H1 (cell line): Measurements from ENCODE around the gene PHF1. TPM values are rescaled to one million over a fixed set of nuclear protein-coding genes. Genes with fewer than 3 reads are reported as not detected.

Experiments
- EGR1 ChIP-seq: IDR thresholded peaks from 2 replicates; pipeline ENCODE4 v1.6.1; 2011; ENCODE audit warnings: low read depth, low read length, borderline replicate concordance
- HDAC6 ChIP-seq: IDR thresholded peaks from one replicate; pipeline ENCODE4 v1.7.1; 2012; ENCODE audit warnings: low read depth, mild to moderate bottlenecking, inconsistent platforms, low read length, moderate library complexity
- KDM1A ChIP-seq: fragments of 200-600, 300-600 bp; sonication (generic); IDR thresholded peaks from 2 replicates; pipeline ENCODE4 v1.7.1; 2016; ENCODE audit warnings: mild to moderate bottlenecking, low read length, borderline replicate concordance
- SIRT6 ChIP-seq: IDR thresholded peaks from one replicate; pipeline ENCODE4 v1.7.1; 2012; ENCODE audit warnings: low read length, inconsistent platforms
- TBP ChIP-seq: IDR thresholded peaks from 2 replicates; pipeline ENCODE4 v1.6.1; 2011; ENCODE audit warnings: low read depth, low read length, improper control_type of control experiment
- polyA plus RNA-seq, 7 experiments: library from polyadenylated mRNA; depleted of rRNA in 3 of 7; stranded (reverse) in 5 of 7; unstranded in 2 of 7; fragments of >200 nt in 5 of 7; fragments of 200-250 nt in 2 of 7; gene quantifications; 1 replicate in 5 of 7; 2 replicates in 1 of 7; 4 replicates in 1 of 7; pipeline versions ENCODE4 v1.2.1 to v1.2.3, GENCODE V29; 2011 to 2013; ENCODE audit warnings: missing spikeins in 2 of 7, mixed read lengths in 2 of 7
- total RNA-seq: library from RNA; stranded (reverse); fragmentation: NEBNext Ultra II Directional; extraction: Animal tissue kit (Norgen Biotek cat#: 25700); gene quantifications from 2 replicates; pipeline ENCODE4 v1.2.1, GENCODE V29; 2021

PHF1 gene
- total and polyA plus RNA-seq, 2 of the 8 experiments (the other 6 are each of a cell fraction or from before 2014, with no cell fraction given), result 47.3 to 78.6 TPM

DNA sequence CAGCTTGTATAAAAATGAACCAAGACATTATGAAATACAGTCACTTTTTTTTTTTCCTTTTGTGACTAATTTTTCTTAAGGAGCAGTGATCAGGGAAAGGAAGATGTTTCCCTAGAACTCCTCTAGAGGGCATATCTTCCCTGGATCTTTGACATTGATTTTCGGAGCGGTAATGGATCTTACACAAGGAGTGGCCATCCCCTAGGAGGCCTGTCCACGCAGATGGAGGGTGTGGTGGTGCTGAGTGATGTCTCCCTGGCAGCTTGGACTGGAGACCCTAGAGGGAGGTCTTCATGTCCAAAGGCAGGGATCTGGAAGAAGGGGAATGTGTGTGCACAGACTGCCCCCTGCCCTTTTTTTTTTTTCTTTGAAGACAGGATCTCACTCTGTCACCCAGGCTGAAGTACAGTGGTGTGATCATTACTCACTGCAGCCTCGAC is 26.2 kb upstream of the PHF1 start (continued):
- no peak for TF ChIP-seq TBP
- TF ChIP-seq KDM1A, result no peak
- TF ChIP-seq SIRT6, result no peak
- TF ChIP-seq HDAC6, result no peak
- TF ChIP-seq EGR1, result no peak
- TF ChIP-seq, all 59 proteins: peak for 2
